HepG2 (cell line): ENCODE data around the gene PDIA5. TPM values are rescaled to one million over a fixed set of nuclear protein-coding genes. Genes with fewer than 3 reads are reported as not detected.

ENCODE experiments used
- HMGA1 ChIP-seq: sonication (generic); formaldehyde crosslinking; conservative IDR thresholded peaks from 2 replicates; pipeline ENCODE4 v1.4.0; 2020; ENCODE audit warnings: missing genetic modification reagents
- RARG ChIP-seq: sonication (generic); formaldehyde crosslinking; IDR thresholded peaks from 2 replicates; pipeline ENCODE4 v1.4.0; 2020; ENCODE audit warnings: low read depth, mild to moderate bottlenecking, missing genetic modification reagents
- REST ChIP-seq, 2 experiments: IDR thresholded peaks; 2 replicates each; pipeline ENCODE4 v1.6.1; 2011 to 2012; ENCODE audit warnings: low read length in 2 of 2, borderline replicate concordance in 1 of 2, low read depth in 1 of 2, mild to moderate bottlenecking in 1 of 2, moderate library complexity in 1 of 2
- SP5 ChIP-seq: IDR thresholded peaks from 2 replicates; pipeline ENCODE4 v1.6.1; 2016; ENCODE audit warnings: low read depth, borderline replicate concordance
- TARDBP ChIP-seq: sonication (generic); formaldehyde crosslinking; IDR thresholded peaks from 2 replicates; pipeline ENCODE4 v1.8.0; 2022; ENCODE audit warnings: mild to moderate bottlenecking, missing genetic modification reagents
- THAP11 ChIP-seq: IDR thresholded peaks from 2 replicates; pipeline ENCODE4 v1.6.1; 2016; ENCODE audit warnings: missing biosample characterization, missing genetic modification reagents
- ZHX2 ChIP-seq, 2 experiments: sonication (generic) in 1 of 2; formaldehyde crosslinking in 1 of 2; IDR thresholded peaks; 2 replicates each; pipeline versions ENCODE4 v1.6.1 to v1.9.0; 2014 to 2022; ENCODE audit warnings: antibody characterized with exemption in 1 of 2, borderline replicate concordance in 1 of 2, inconsistent platforms in 1 of 2, low read depth in 1 of 2, missing genetic modification reagents in 1 of 2
- ZMYM2 ChIP-seq: sonication (generic); formaldehyde crosslinking; IDR thresholded peaks from 2 replicates; pipeline ENCODE4 v1.8.0; 2022; ENCODE audit warnings: mild to moderate bottlenecking, missing genetic modification reagents
- ZNF30 ChIP-seq: sonication (generic); formaldehyde crosslinking; IDR thresholded peaks from 2 replicates; pipeline ENCODE4 v1.5.0; 2020; ENCODE audit warnings: mild to moderate bottlenecking, missing genetic modification reagents
- ZNF343 ChIP-seq: sonication (generic); formaldehyde crosslinking; IDR thresholded peaks from 2 replicates; pipeline ENCODE4 v1.4.0; 2020; ENCODE audit warnings: mild to moderate bottlenecking, missing genetic modification reagents
- ZNF562 ChIP-seq: sonication (generic); formaldehyde crosslinking; IDR thresholded peaks from 2 replicates; pipeline ENCODE4 v1.8.0; 2022; ENCODE audit warnings: missing genetic modification reagents, borderline replicate concordance
- ZNF749 ChIP-seq: sonication (generic); formaldehyde crosslinking; IDR thresholded peaks from 2 replicates; pipeline ENCODE4 v1.8.0; 2022; ENCODE audit warnings: mild to moderate bottlenecking, missing genetic modification reagents, moderate library complexity, borderline replicate concordance
- ZNF792 ChIP-seq: IDR thresholded peaks from 2 replicates; pipeline ENCODE4 v1.6.1; 2016
- polyA plus RNA-seq, 8 experiments: library from polyadenylated mRNA; depleted of rRNA in 3 of 8; stranded (reverse) in 7 of 8; unstranded in 1 of 8; fragments of >200 nt; fragmentation: Illumina TruSeq in 4 of 8; extraction: Trizol in 4 of 8; gene quantifications; 2 replicates each; pipeline versions ENCODE4 v1.2.1 to v1.2.3, GENCODE V29; 2011 to 2016; ENCODE audit warnings: low read depth in 4 of 8, missing spikeins in 1 of 8, mixed read lengths in 1 of 8; ENCODE audit not compliant: insufficient read depth in 1 of 8
- total RNA-seq, 5 experiments: library from RNA; depleted of rRNA; stranded (reverse); fragments of >200 nt; fragmentation: Illumina TruSeq; extraction: Trizol; gene quantifications; 2 replicates each; pipeline ENCODE4 v1.2.3, GENCODE V29; 2016; ENCODE audit warnings: low read depth in 1 of 5
- TF ChIP-seq, protein P1 (sequence below): sonication (generic); formaldehyde crosslinking; conservative IDR thresholded peaks from 2 replicates; pipeline ENCODE4 v1.8.0; 2022; ENCODE audit warnings: low read depth, missing genetic modification reagents
- TF ChIP-seq, protein P2 (sequence below): sonication (generic); formaldehyde crosslinking; conservative IDR thresholded peaks from 2 replicates; pipeline ENCODE4 v1.8.0; 2022; ENCODE audit warnings: mild to moderate bottlenecking, moderate library complexity, missing genetic modification reagents

PDIA5 gene
- total and polyA plus RNA-seq, 2 of the 13 experiments (the other 11 are each of a cell fraction or from before 2014, with no cell fraction given) = 51.3 to 74.3 TPM

GRCh38 chr3:123201557-123202427, 135.0 kb downstream of the PDIA5 start, which contains the start of gene SEC22A (continued):
- TF ChIP-seq REST (IDR thresholded peaks at IDR 0.05; ENCODE audit: borderline replicate concordance in 1 of 2, low read depth in 1 of 2, low read length in 2 of 2) = peak in 1 of 2 experiments; percentile 51; a peak in 1 of 4 replicates
- peak; percentile 81 for TF ChIP-seq THAP11
- peak; percentile 56; the same call in 1 of the 2 replicates for TF ChIP-seq SP5 (CRISPR knock-in tag)
- TF ChIP-seq ZNF792 (CRISPR knock-in tag) = no peak
- TF ChIP-seq ZNF30 (CRISPR knock-in tag) = no peak
- TF ChIP-seq ZNF343 = peak; percentile 60; the same call in 1 of the 2 replicates
- TF ChIP-seq ZNF749 = no peak
- no peak for TF ChIP-seq ZHX2 (IDR thresholded peaks at IDR 0.05; ENCODE audit: low read depth)
- no peak for TF ChIP-seq ZHX2 (CRISPR knock-in tag; IDR thresholded peaks at IDR 0.05; ENCODE audit: borderline replicate concordance)
- TF ChIP-seq ZMYM2 = no peak
- TF ChIP-seq TARDBP (CRISPR knock-in tag) = no peak
- TF ChIP-seq, protein P1, sequence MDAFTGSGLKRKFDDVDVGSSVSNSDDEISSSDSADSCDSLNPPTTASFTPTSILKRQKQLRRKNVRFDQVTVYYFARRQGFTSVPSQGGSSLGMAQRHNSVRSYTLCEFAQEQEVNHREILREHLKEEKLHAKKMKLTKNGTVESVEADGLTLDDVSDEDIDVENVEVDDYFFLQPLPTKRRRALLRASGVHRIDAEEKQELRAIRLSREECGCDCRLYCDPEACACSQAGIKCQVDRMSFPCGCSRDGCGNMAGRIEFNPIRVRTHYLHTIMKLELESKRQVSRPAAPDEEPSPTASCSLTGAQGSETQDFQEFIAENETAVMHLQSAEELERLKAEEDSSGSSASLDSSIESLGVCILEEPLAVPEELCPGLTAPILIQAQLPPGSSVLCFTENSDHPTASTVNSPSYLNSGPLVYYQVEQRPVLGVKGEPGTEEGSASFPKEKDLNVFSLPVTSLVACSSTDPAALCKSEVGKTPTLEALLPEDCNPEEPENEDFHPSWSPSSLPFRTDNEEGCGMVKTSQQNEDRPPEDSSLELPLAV (CRISPR knock-in tag) = no peak
- no peak for TF ChIP-seq RARG (CRISPR knock-in tag)
- no peak for TF ChIP-seq ZNF562
- TF ChIP-seq, protein P2, sequence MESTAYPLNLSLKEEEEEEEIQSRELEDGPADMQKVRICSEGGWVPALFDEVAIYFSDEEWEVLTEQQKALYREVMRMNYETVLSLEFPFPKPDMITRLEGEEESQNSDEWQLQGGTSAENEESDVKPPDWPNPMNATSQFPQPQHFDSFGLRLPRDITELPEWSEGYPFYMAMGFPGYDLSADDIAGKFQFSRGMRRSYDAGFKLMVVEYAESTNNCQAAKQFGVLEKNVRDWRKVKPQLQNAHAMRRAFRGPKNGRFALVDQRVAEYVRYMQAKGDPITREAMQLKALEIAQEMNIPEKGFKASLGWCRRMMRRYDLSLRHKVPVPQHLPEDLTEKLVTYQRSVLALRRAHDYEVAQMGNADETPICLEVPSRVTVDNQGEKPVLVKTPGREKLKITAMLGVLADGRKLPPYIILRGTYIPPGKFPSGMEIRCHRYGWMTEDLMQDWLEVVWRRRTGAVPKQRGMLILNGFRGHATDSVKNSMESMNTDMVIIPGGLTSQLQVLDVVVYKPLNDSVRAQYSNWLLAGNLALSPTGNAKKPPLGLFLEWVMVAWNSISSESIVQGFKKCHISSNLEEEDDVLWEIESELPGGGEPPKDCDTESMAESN (CRISPR knock-in tag) = peak; percentile 78
- no peak for TF ChIP-seq HMGA1
